Measurements from ENCODE around the gene UIMC1. TPM values are rescaled to one million over a fixed set of nuclear protein-coding genes. Genes with fewer than 3 reads are reported as not detected.
"Not testable (repeated sequence)": the region's sequence is repeated elsewhere in the genome, so short reads cannot be mapped to it uniquely, and the experiment has no call there.

The UIMC1 gene
- total and polyA plus RNA-seq, 2 donors from 2014 or later, result 16.2 to 37.9 TPM

GRCh38 chr5:176873541-176874172, 132.9 kb downstream of the UIMC1 start:
- no peaks in the 10 kb centered on the region for H3K4me1 ChIP-seq (ENCODE audit: control insufficient read depth in 2 of 3, insufficient read depth in 2 of 3, low read depth in 1 of 3, low read length in 3 of 3)
- H3K27ac ChIP-seq (ENCODE audit: low read depth in 2 of 2, low read length in 2 of 2), result no peak overlapping the region
- no peak for FAIRE-seq
- H3K27me3 ChIP-seq (ENCODE audit: control insufficient read depth, insufficient read depth, low read length), result peaks cover 2% of the 10 kb centered on the region
- no peak overlapping the region for H3K4me3 ChIP-seq (ENCODE audit: low read length in 3 of 3)
- intact Hi-C loops (cut with DNase I), result no loop called here
- no peak for TF ChIP-seq CTCF (IDR thresholded peaks at IDR 0.05; ENCODE audit: borderline replicate concordance, extremely low read depth, insufficient read depth)
- H3K36me3 ChIP-seq (ENCODE audit: control insufficient read depth in 2 of 3, insufficient read depth in 3 of 3, low read length in 3 of 3), result no peaks in the 10 kb centered on the region
- no peak overlapping the region for H3K9ac ChIP-seq (ENCODE audit: low read length in 3 of 3)
- DNase-seq, result peak in 1 of 5 donors; percentile 30
- no peaks in the 10 kb centered on the region for H3K9me3 ChIP-seq (ENCODE audit: control insufficient read depth in 2 of 3, insufficient read depth in 1 of 3, low read length in 3 of 3)

- H3K9me3 ChIP-seq (ENCODE audit: control insufficient read depth in 2 of 3, insufficient read depth in 1 of 3, low read length in 3 of 3); H3K27ac ChIP-seq (ENCODE audit: low read depth in 2 of 2, low read length in 2 of 2); intact Hi-C loops (cut with DNase I); H3K36me3 ChIP-seq (ENCODE audit: control insufficient read depth in 2 of 3, insufficient read depth in 3 of 3, low read length in 3 of 3); FAIRE-seq; DNase-seq; H3K4me3 ChIP-seq (ENCODE audit: low read length in 3 of 3); H3K27me3 ChIP-seq (ENCODE audit: control insufficient read depth, insufficient read depth, low read length); H3K9ac ChIP-seq (ENCODE audit: low read length in 3 of 3); H3K4me1 ChIP-seq (ENCODE audit: control insufficient read depth in 2 of 3, insufficient read depth in 2 of 3, low read depth in 1 of 3, low read length in 3 of 3): not testable (repeated sequence)
Observed at GRCh38 chr5:176873011-176873410, 133.6 kb downstream of the UIMC1 start.

GRCh38 chr5:176872586-176872985, 134.0 kb downstream of the UIMC1 start:
- H3K4me1 ChIP-seq (ENCODE audit: control insufficient read depth in 2 of 3, insufficient read depth in 2 of 3, low read depth in 1 of 3, low read length in 3 of 3); H3K27me3 ChIP-seq (ENCODE audit: control insufficient read depth, insufficient read depth, low read length); H3K9ac ChIP-seq (ENCODE audit: low read length in 3 of 3); H3K4me3 ChIP-seq (ENCODE audit: low read length in 3 of 3); H3K36me3 ChIP-seq (ENCODE audit: control insufficient read depth in 2 of 3, insufficient read depth in 3 of 3, low read length in 3 of 3); H3K9me3 ChIP-seq (ENCODE audit: control insufficient read depth in 2 of 3, insufficient read depth in 1 of 3, low read length in 3 of 3); intact Hi-C loops (cut with DNase I); FAIRE-seq; H3K27ac ChIP-seq (ENCODE audit: low read depth in 2 of 2, low read length in 2 of 2); DNase-seq: not testable (repeated sequence)

- H3K9ac ChIP-seq (ENCODE audit: low read length in 3 of 3); FAIRE-seq; H3K4me1 ChIP-seq (ENCODE audit: control insufficient read depth in 2 of 3, insufficient read depth in 2 of 3, low read depth in 1 of 3, low read length in 3 of 3); H3K9me3 ChIP-seq (ENCODE audit: control insufficient read depth in 2 of 3, insufficient read depth in 1 of 3, low read length in 3 of 3); H3K27me3 ChIP-seq (ENCODE audit: control insufficient read depth, insufficient read depth, low read length); intact Hi-C loops (cut with DNase I); H3K27ac ChIP-seq (ENCODE audit: low read depth in 2 of 2, low read length in 2 of 2); DNase-seq; H3K4me3 ChIP-seq (ENCODE audit: low read length in 3 of 3); H3K36me3 ChIP-seq (ENCODE audit: control insufficient read depth in 2 of 3, insufficient read depth in 3 of 3, low read length in 3 of 3): not testable (repeated sequence)
Observed at GRCh38 chr5:176870644-176871043, 135.9 kb downstream of the UIMC1 start.

GRCh38 chr5:176870110-176870591, 136.4 kb downstream of the UIMC1 start:
- Histone ChIP-seq H3K9ac (ENCODE audit: low read length in 3 of 3) (no peak overlapping the region), H3K27me3 (ENCODE audit: control insufficient read depth, insufficient read depth, low read length) (peaks cover 2% of the 10 kb centered on the region), H3K4me1 (ENCODE audit: control insufficient read depth in 2 of 3, insufficient read depth in 2 of 3, low read depth in 1 of 3, low read length in 3 of 3) (no peaks in the 10 kb centered on the region), H3K36me3 (ENCODE audit: control insufficient read depth in 2 of 3, insufficient read depth in 3 of 3, low read length in 3 of 3) (no peaks in the 10 kb centered on the region), H3K4me3 (ENCODE audit: low read length in 3 of 3) (no peak overlapping the region), H3K27ac (ENCODE audit: low read depth in 2 of 2, low read length in 2 of 2) (no peak overlapping the region), H3K9me3 (ENCODE audit: control insufficient read depth in 2 of 3, insufficient read depth in 1 of 3, low read length in 3 of 3) (no peaks in the 10 kb centered on the region)
- peak; percentile 29 for TF ChIP-seq CTCF (IDR thresholded peaks at IDR 0.05; ENCODE audit: borderline replicate concordance, extremely low read depth, insufficient read depth)
- no peak for FAIRE-seq
- DNase-seq, result peak in 4 of 5 donors; percentile 49 to 70 (median 56)
- intact Hi-C loops (cut with DNase I), result no loop called here
